NOMO-1 treated with dmso at 0.1 percent for 144 hours (cell line): ENCODE results near the gene TAPBP.
"Not testable (repeated sequence)": the region's sequence is repeated elsewhere in the genome, so short reads cannot be mapped to it uniquely, and the experiment has no call there.

Experiments
- DNase-seq: peaks from one replicate; lab custom pipeline; 2025; ENCODE audit not compliant: unreplicated experiment; lab: John Stamatoyannopoulos, UW

TAPBP gene

GRCh38 chr6:33297956-33298772 is 15.7 kb downstream of the TAPBP start:
- peak; percentile 50 for DNase-seq

GRCh38 chr6:33297406-33297955 is 16.4 kb downstream of the TAPBP start:
- DNase-seq: peak; percentile 21

- no peak for DNase-seq
These were observed 17.0 kb downstream of the TAPBP start for GRCh38 chr6:33296797-33297405.

- no peak for DNase-seq
These were observed 18.1 kb downstream of the TAPBP start for GRCh38 chr6:33295621-33296369.

- no peak for DNase-seq
These were observed 19.6 kb downstream of the TAPBP start for GRCh38 chr6:33294086-33294823.

- DNase-seq: no peak
These were observed 20.7 kb downstream of the TAPBP start for GRCh38 chr6:33292996-33293682.

GRCh38 chr6:33290459-33290858 is 23.4 kb downstream of the TAPBP start:
- no peak for DNase-seq

- peak; percentile 18 for DNase-seq
These were observed 24.0 kb downstream of the TAPBP start for GRCh38 chr6:33289784-33290315.

- DNase-seq: peak; percentile 95
These were observed 24.7 kb downstream of the TAPBP start, which contains the start of the genes PFDN6 and WDR46 for GRCh38 chr6:33288921-33289783. TSS of gene PFDN6 (plus strand) at chr6:33289601. CDS start at chr6:33289857, 256 bp downstream. TSS of gene WDR46 (minus strand) at chr6:33289239. CDS start at chr6:33289170, 69 bp downstream.

GRCh38 chr6:33288141-33288920 is 25.5 kb downstream of the TAPBP start:
- DNase-seq: no peak

GRCh38 chr6:33286946-33287914 is 26.6 kb downstream of the TAPBP start:
- DNase-seq: no peak

GRCh38 chr6:33285214-33285613 is 28.7 kb downstream of the TAPBP start:
- DNase-seq: not testable (repeated sequence)

- no peak for DNase-seq
These were observed 33.3 kb downstream of the TAPBP start for GRCh38 chr6:33280539-33280938.

- no peak for DNase-seq
These were observed 33.8 kb downstream of the TAPBP start for GRCh38 chr6:33279971-33280511.

GRCh38 chr6:33279257-33279695 is 34.6 kb downstream of the TAPBP start:
- no peak for DNase-seq

- DNase-seq: no peak
These were observed 35.1 kb downstream of the TAPBP start for GRCh38 chr6:33278810-33279209.

- no peak for DNase-seq
These were observed 35.5 kb downstream of the TAPBP start for GRCh38 chr6:33278392-33278741.
